ENCODE measurements around the gene ZSWIM4.
"Not testable (repeated sequence)": the region's sequence is repeated elsewhere in the genome, so short reads cannot be mapped to it uniquely, and the experiment has no call there.

ZSWIM4 gene

DNA sequence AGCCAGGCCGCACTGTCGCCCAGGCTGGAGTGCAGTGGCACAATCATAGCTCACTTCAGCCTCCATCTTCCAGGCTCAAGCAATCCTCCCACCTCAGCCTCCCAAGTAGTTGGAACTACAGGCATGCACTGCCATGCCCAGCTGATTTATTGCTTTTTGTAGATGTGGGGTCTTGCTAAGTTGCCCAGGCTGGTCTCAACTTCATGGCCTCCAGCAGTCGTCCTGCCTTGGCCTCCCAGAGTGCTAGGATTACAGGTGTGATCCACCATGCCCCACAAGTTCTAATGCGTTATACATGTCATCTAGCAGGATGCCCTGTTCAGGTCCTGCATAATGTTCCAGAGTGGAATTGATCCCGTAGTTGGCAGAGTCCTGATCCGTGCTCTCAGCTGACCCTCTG, 16.4 kb upstream of the ZSWIM4 start:
- no peak for DNase-seq

GRCh38 chr19:13779794-13780193, 15.4 kb upstream of the ZSWIM4 start:
- not testable (repeated sequence) for DNase-seq

DNA sequence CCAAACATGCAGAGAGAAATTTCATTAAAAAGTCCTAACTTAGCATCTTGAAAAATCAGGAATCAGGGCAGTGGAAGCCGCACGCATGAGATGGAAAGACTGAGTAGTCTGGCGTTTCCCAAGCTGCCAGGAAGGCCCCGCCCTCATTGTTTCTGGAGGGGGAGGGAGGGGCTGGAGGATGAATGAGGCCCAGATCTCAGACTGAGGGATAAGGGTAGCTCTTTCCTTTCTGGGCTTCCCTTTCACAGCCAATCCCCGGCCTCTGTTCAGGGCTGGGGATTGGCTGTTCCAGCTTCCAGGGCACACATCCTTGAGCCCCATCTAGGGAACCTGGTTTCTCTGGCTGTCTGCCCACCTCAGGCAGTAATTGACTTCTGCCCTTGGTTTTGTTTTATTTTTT, 13.7 kb upstream of the ZSWIM4 start:
- DNase-seq = no peak

DNA sequence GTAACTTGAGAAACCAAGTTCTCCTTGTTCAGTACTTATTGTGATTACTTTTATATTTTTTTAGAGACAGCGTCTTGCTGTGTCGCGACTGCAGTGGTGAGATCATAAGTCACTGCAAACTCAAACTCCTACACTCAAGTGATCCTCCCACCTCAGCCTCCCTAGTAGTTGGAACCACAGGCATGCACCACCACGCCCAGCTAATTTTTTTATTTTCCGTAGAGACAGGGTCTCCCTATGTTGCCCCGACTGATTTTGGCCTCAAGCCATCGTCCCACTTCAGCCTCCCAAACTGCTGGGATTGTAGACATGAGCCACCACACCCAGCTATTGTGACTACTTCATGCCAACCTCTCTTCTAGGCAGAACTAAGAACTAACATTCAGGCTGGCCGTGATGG, 12.7 kb upstream of the ZSWIM4 start:
- DNase-seq = no peak

DNA sequence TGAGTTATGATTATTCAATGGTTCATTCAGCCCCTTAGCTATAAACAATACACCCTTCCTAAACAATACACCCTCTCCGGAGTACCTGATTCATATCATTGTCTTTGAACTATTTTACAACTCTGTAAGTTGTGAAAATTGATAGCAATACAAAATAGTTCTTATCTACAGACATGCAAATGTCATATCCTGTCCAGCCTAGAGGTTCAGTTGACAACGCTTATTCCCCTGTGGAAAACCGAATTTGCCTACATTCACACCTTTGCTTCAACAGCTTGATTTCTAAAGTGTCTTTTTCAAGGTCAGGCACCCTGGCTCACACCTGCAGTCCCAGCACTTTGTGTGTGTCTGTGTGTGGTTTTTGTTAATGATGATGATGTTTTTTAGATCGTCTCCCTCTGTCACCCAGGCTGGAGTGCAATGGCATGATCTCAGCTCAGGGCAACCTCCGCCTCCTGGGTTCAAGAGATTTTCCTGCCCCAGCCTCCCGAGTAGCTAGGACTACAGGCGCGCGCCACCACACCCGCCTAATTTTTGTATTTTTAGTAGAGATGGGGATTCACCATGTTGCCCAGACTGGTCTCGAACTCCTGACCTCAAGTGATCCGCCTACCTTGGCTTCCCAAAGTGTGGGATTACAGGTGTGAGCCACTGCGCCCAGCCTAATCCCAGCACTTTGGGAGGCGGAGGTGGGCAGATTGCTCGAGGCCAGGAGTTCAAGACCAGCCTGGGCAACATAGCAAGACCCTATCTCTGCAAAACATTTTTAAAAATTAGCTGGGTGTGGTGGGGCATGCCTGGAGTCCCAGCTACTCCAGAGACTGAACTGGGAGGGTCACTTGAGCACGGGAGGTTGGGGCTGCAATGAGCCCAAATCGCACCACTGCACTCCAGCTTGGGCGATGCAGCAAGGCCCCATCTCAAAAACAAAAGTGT, 11.4 kb upstream of the ZSWIM4 start:
- no peak for DNase-seq

- no peak for DNase-seq
Measured at GRCh38 chr19:13784731-13785452, 10.4 kb upstream of the ZSWIM4 start.

DNA sequence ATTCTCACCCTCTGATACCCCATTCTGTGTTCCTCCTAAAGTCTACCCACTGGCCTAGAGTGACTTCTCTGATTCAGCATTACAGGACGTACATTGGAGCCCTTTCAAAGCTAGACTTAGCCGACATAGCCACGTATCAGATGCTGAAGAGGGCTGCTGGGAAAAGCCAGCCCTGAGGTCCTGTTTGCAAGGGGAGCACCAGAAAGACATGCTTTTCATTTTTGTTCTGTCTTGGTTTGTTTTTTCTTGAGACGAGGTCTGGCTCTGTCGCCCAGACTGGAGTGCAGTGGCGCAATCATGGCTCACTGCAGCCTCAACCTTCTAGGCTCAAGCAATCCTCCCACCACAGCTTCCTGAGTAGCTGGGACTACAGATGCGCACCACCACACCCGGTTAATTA, 6.3 kb upstream of the ZSWIM4 start:
- DNase-seq = no peak

DNA sequence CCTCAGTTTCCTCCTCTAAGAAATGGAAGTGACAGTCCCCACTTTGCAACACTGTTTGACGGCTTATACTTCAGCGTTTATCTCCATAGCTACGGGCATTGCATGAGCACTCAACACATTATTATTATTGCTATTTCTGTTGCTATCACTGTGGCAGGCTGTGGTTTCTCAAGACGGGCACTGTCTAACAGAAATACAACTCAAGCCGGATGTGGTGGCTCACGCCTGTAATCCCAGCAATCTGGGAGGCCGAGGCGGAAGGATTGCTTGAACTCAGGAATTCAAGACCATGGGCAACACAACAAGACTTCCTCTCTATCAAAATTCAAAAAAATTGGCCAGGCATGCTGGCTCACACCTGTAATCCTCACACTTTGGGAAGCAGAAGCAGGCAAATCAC, 4.9 kb upstream of the ZSWIM4 start:
- DNase-seq = no peak

DNA sequence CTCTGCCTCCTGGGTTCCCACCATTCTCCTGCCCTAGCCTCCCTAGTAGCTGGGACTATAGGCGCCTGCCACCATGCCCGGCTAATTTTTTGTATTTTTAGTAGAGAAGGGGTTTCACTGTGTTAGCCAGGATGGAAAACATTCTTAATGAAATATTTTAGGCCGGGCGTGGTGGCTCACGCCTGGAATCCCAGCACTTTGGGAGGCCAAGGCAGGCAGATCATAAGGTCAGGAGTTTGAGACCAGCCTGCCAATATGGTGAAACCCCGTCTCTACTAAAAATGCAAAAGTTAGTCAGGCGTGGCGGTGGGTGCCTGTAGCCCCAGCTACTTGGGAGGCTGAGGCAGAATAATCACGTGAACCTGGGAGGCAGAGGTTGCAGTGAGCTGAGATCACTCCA, 1.9 kb upstream of the ZSWIM4 start:
- DNase-seq = not testable (repeated sequence)

- no peak for DNase-seq
Measured at GRCh38 chr19:13794398-13794756, 866 bp upstream of the ZSWIM4 start.

- no peak for DNase-seq
Measured at GRCh38 chr19:13795595-13796300, 505 bp downstream of the ZSWIM4 start.

DNA sequence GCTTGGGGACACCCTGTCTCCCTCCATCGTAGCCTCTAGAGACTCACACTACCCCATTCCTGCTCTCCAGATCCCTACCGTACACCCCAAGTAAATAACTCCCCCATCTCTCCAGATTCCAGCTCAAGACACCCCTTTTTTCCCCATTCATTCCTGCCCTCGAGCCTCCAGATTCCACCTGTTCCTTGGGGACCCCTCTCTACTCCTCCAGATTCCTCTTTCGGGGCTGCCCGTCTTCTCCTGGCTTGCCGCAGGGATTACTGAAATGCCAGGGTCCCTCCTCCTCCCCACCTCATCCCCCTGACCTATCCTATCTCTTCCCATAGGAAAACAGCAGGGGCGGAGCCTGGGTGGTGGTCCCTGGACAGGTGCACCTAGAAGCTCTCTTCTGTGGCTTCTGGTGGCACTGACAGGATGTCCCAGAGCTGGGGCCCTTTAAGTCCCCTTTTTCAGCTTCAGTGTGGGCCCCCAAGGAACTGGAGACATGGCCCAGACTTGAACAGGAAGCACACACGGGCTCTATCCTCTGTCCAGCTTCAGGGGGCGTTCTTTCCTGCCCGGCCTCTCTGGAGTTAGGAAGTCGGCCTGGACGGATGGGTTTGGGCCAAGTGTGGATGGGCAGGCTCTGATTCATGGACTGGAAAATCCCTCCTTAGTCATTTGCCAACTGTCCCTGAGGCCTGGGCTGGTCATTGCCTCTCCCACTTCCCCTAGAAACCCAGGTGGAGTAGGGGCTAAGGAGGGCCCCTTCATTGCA, 1.2 kb downstream of the ZSWIM4 start:
- DNase-seq = no peak

DNA sequence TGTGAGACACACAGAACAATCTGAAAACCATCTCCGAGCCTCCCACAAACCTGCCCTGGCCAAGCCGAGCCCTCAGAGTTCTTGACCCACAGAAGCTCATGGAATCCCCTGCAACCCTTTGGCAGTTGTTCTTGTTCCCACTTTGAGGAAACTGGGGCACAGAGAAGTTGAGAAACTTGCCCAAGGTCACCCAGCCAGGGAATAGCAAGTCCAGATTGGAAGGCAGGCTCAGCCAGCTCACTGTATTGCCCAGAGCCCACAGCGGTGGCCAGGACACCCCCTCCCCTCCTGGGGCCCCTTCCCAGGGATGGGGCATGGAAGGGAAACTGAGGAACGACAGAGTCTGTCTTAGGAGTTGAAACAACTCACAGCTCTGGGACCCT, 1.8 kb downstream of the ZSWIM4 start:
- no peak for DNase-seq

- DNase-seq = no peak
Measured at GRCh38 chr19:13797870-13798269, 2.6 kb downstream of the ZSWIM4 start.

DNA sequence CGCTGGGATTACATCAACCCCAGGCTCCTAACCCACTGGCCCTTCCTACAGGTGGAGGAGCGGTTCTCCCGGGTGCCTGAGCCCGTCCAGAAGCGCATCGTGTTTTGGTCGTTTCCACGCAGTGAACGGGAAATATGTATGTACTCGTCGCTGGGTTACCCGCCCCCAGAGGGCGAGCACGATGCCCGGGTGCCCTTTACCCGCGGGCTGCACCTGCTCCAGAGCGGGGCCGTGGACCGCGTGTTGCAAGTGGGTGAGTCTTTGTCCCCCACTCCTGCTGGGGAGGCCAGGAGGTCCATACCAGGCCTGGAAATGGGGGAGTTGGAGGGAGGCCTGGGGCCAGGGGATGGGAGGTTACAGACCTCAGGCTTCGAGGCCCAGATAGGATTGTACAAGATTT, 4.4 kb downstream of the ZSWIM4 start:
- no peak for DNase-seq

DNA sequence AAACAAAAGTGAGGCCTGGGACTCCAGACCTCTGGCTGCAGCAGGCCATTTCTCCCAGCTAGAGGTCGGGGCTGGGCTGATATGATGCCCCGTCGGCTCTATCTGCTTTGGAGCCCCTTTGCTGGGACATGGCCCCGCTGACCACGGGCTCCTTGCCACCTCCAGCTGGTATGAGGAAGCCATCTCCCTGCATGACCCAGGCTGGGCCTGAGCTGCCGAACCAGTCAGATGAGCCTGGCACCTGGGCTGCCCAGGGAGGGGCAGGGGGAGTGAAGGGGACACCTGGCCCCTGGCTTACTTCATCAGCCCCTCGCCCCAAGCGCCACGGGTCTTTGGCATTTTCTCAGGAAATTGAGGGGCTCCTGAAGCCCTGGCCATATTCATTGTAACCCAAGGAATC, 7.8 kb downstream of the ZSWIM4 start:
- DNase-seq = no peak

DNA sequence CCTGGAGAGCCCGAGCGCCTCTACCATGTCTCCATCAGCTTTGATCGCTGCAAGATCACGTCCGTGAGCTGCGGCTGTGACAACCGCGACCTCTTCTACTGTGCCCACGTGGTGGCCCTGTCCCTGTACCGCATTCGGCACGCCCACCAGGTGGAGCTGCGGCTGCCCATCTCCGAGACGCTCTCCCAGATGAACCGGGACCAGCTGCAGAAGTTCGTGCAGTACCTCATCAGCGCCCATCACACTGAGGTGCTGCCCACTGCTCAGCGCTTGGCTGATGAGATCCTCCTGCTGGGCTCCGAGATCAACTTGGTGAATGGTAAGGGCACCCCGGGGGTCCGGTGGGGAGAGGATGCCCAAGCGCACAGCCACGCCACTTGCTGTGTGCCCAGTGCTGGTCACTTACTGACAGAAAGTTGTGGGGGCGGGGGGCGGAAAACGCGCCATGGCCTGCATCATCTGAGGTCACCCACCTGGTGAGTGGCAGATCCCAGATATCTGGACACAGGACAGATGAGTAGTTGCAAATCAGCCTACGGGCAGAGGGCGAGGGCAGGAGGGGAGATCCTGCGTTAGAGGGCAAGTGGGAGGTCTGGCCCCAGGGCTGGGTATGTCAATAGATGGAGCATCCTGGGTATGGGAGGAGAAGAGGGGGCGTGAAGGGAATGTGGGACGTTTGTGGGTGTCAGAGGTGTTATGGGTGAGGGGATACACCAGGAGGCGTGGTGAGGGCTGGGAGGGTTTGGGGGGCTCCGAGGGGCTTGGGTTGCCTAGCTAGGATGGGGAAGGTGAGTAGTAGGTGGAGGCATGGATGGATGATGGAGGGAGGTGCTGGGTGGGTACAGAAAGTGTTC, 9.8 kb downstream of the ZSWIM4 start:
- DNase-seq = no peak

GRCh38 chr19:13806728-13807127, 11.5 kb downstream of the ZSWIM4 start:
- no peak for DNase-seq

- no peak for DNase-seq
Measured at GRCh38 chr19:13807421-13808021, 12.3 kb downstream of the ZSWIM4 start.

DNA sequence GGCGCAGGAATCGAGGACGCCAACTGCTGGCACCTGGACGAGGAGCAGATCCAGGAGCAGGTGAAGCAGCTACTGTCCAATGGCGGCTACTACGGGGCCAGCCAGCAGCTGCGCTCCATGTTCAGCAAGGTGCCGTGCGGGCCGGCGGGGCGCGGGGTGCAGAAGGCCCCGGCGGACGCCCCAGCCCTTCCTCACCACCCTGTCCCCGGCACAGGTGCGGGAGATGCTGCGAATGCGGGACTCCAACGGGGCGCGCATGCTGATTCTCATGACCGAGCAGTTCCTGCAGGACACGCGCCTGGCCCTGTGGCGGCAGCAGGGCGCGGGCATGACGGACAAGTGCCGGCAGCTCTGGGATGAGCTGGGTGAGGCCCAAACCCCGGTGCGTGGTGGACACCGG, 13.6 kb downstream of the ZSWIM4 start:
- no peak for DNase-seq

DNA sequence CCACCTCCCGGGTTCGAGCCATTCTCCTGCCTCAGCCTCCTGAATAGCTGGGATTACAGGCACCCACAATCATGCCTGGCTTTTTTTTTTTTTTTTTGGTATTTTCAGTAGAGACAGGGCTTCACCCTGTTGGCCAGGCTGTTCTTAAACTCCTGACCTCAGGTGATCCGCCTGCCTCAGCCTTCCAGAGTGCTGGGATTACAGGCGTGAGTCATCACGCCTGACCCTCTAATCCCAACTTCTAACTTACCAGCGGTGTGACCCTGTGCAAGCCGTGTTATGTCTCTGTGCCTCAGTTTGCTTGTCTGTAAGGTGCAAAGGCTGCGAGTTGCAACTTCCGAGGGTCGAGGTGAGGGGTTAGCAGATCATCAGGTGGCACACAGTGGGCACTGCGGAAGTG, 17.3 kb downstream of the ZSWIM4 start:
- no peak for DNase-seq

GRCh38 chr19:13813147-13813546, 17.9 kb downstream of the ZSWIM4 start:
- no peak for DNase-seq
